PFSK-1 (cell line): ENCODE data around the gene TIMM8A.

Experiments
- POLR2AphosphoS5 ChIP-seq: IDR thresholded peaks from 2 replicates; pipeline ENCODE4 v1.6.1; 2012; ENCODE audit warnings: low read depth, mild to moderate bottlenecking, control low read depth, low read length, moderate library complexity
- REST ChIP-seq, 2 experiments: IDR thresholded peaks; 2 replicates each; pipeline versions ENCODE4 v1.6.1 to v1.8.0; 2011 to 2012; ENCODE audit warnings: low read depth in 2 of 2, low read length in 2 of 2, control low read depth in 1 of 2, inconsistent platforms in 1 of 2, mild to moderate bottlenecking in 1 of 2, moderate library complexity in 1 of 2; ENCODE audit not compliant: insufficient read depth in 1 of 2

DNA sequence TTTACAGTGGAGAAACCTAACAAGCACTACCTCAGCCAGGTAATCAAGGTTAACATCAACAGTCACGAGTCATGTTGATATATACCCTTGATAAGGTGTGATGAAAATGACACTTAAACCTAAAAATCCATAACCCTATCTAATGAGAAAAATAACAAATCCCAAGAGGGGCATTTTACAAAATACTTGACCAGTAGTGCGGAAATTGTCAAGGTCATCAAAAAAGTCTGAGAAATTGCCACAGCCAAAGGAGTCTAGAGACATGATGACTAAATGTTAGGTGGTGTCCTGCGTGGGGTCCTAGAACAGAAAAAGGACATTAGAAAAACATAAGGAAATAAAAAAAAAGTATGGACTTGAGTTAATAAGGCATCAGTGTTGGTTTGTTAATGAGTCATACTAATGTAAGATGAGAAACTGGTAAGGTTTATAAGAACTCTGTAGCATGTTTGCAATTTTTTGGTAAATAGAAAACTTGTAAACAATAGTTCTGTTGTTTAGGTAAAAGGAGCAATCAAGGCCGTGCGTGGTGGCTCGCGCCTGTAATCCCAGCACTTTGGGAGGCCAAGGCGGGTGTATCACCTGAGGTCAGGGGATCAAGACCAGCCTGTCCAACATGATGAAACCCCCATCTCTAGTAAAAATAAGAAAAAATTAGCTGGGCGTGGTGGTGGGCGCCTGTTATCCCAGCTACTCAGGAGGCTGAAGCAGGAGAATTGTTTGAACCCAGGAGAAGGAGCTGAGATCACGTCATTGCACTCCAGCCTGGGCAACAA lies 45.2 kb upstream of the TIMM8A start:
- TF ChIP-seq POLR2AphosphoS5: no peak; the same call in 1 of the 2 replicates
- TF ChIP-seq REST (IDR thresholded peaks at IDR 0.05; ENCODE audit: insufficient read depth in 1 of 2, low read depth in 2 of 2, low read length in 2 of 2): no peak
